PC-9 (cell line): ENCODE measurements around the gene NGF.

Source experiments
- CTCF ChIP-seq: fragments of 200-600 bp; sonication (generic); conservative IDR thresholded peaks from 2 replicates; pipeline ENCODE4 v1.6.1; 2017; ENCODE audit warnings: mixed run types, antibody characterized with exemption, mild to moderate bottlenecking, moderate library complexity
- EZH2 ChIP-seq: fragments of 200-600 bp; sonication (generic); IDR thresholded peaks from 2 replicates; pipeline ENCODE4 v1.8.0; 2017; ENCODE audit warnings: antibody characterized with exemption, low read depth

- TF ChIP-seq EZH2 (no peak), CTCF (no peak)
Observed at GRCh38 chr1:115239148-115239422, 99.0 kb downstream of the NGF start.
